OCI-M2 (cell line): Measurements from ENCODE around the gene CD46.

Experiments
- DNase-seq: peaks from one replicate; lab custom pipeline; 2025; ENCODE audit not compliant: unreplicated experiment; lab: John Stamatoyannopoulos, UW

CD46 gene

GRCh38 chr1:207813512-207813881 lies 61.6 kb downstream of the CD46 start:
- DNase-seq: no peak

- DNase-seq: no peak
Measured at GRCh38 chr1:207813946-207814345, 62.1 kb downstream of the CD46 start.

DNA sequence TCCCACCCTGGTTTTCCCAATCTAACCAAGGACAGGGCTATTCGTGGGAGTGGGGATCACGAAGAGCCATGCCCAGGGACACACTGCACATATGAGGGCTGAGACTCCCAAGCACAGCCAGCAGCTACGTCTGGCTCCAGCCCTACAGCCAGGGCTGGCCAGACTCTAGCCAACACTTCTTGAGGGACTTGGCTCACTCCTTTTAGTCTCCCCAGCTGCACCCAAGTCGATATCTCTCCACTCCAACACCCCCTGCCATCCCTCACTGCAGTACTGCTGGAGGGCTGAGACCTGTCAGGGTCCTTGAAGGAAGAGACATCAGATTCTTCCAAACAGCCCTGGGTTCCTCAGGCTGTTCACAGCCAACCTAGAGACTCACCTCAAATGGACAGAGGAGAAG lies 62.6 kb downstream of the CD46 start:
- DNase-seq: no peak

DNA sequence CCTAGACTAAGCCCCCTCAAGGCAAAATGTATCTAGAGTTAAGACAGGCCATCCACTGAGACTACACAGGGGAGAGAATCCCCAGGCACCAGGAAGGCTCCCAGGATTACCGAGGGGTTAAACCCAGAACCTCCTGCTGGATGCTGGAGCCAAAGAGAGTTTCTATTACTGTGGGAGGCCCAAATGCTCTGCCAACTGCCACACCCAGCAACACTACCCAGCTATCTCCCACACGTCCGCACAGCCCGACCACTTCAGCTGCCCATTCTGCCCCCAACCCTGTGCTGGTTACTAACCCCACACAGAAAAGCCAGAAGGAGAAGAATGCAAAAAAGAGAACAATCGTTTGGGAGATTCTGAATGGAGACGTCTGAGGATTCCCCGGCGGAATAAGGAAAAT lies 63.6 kb downstream of the CD46 start:
- DNase-seq: no peak

- no peak for DNase-seq
Measured at GRCh38 chr1:207815913-207816291, 64.0 kb downstream of the CD46 start.

DNA sequence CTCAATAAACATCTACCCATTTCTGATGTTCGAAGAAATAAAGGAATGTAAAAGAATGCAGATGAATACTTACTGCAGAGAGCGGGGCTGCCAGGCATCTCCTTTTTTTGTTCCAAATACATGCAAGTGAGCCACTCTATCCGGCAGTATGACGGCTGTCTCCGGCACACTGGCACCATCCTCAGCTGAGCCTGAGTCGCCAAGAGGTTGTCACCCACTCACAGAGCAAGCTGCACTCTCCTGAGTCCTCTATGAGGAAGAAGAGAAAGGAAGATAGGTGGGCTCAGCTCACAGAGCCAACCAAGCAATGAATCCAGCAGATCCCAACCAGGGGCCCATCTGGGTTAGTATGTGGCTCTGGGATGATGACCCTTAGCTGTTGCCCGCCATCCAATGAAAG lies 65.3 kb downstream of the CD46 start:
- no peak for DNase-seq

DNA sequence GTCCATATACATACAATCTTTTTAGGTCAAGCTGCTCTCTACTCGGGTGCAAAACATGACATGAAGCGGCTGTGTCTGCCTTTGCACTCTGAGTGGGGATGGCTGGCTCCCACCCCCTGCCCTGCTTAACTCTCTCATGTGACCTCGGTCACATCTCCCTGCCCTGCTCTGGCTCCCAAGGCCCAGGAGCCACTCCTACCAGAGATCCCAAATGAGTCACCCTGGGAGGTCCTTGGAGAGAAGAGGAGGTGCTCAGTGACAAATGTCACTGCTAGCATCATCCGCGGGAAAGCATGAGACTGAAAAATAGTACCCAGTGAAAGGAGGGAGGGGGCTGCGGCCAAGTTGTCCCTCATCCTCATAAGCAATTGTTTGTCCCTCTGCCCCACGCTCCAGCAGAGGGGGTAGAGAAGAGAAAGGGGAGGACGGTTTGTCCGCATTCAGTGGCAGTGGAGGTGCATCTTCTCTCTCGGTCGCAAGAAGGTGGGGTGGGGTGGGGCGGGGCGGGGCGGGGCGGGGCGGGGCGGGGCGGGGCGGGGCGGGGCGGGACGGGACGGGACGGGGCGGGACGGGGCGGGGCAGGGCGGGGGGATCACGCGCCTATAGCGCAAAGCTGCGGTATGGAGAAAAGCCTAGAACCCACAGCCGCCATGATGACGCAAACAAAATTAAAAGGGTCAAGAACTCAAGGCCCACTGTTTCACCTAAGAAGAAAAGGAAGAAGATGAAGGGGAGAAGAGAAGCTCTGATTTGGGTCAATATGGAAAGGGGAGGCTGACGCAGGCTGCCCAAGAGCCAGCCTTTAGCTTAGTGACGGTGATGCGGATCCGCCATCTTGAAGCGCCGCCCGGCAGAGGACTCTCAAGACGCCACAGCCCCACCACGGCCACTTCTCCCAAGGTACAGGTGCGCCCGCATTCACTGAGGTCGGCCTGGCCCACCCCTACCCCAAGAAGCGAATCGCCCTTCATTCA lies 66.2 kb downstream of the CD46 start:
- no peak for DNase-seq

GRCh38 chr1:207818971-207819451 lies 67.2 kb downstream of the CD46 start:
- DNase-seq: no peak

DNA sequence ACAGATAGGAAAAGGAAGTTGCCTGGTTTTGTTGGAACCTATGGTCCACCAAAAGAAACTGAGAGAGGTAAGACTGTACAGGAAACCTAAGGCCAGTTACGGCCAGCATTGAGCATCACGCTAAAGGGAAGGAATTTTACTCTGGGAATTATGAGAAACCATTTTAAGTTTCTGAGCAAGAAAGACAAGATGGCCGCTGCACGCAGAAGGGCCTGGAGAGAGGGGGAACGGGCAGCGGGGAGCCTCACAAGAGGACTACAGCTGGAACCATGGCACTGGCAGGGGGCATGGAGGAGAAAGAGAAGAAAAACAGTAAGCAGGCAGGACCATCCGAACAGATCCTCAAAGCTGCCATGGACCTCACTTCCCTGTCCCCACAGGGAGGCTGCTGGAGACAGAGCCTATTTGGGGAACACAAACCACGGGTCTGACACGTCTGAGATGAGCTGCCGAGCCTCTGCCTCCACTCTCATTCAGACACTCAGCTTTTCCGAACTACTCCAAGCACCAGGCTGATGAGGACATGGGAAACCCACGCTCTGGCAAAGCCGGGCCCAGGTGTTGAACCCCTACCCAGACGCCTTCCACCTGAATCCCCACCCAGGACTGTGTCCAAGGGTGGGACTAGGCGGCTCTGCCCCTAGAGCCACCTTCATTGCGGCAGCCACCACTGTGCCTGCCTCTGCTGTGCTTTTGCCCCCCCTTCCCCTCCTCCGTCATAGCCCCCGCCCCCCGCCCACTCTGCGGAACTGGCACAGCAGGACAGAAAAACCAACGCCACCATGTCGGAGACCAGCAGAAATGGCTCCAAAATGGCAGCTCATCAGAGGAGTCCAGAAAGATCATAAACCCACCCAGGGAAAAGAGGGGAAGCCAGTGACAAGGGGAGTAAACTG lies 69.0 kb downstream of the CD46 start:
- DNase-seq: no peak

DNA sequence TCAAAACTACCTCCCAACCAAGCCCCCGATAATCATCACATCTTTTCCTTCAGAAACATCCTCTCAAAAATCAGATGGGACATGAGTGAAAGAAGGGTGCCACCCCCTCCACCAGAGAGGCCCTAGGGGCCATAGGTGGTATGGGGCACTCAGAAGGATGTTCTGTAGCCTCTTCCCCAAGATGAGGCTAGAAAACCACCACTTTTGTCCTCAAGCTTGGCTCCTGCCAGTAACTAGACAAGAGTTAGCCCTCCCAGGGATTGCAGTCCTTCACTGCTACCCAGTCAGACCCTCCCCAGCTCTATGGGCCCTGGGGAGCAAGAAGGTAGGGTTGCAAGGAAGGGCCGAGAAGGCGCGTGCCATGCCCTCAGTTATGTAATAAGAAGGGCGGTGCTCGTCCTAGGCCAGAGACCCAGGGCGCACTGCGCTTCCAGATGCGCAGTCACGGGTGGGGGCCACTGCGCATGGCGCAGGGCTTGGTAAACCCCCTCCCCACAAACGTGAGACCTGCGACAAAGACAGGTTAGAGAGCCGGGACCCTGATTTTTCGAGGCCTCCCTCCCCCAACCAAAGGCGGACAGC lies 69.7 kb downstream of the CD46 start:
- DNase-seq: no peak

DNA sequence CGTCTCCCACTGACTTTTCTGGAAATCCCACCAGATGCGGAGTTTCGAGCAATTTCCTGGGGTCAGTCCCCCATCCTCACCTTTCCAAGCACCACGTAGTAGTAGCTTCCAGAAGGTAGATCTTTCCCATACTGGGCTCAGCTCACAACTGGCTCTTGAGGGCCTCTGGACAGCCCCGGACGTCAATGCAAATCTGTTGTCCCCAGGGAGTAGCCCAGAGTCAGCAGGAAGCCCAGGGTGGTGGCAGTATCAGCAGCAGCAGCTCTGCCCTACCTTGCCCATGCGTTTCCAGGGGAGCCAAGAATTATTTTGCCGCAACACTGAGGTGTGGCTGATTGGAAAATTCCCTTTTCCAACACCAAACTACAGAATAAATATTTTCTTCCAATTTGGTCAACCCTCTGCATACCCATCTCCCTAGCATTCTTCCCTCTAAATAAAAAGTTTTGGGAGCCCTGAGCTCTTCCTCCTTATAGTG lies 70.3 kb downstream of the CD46 start:
- DNase-seq: no peak

DNA sequence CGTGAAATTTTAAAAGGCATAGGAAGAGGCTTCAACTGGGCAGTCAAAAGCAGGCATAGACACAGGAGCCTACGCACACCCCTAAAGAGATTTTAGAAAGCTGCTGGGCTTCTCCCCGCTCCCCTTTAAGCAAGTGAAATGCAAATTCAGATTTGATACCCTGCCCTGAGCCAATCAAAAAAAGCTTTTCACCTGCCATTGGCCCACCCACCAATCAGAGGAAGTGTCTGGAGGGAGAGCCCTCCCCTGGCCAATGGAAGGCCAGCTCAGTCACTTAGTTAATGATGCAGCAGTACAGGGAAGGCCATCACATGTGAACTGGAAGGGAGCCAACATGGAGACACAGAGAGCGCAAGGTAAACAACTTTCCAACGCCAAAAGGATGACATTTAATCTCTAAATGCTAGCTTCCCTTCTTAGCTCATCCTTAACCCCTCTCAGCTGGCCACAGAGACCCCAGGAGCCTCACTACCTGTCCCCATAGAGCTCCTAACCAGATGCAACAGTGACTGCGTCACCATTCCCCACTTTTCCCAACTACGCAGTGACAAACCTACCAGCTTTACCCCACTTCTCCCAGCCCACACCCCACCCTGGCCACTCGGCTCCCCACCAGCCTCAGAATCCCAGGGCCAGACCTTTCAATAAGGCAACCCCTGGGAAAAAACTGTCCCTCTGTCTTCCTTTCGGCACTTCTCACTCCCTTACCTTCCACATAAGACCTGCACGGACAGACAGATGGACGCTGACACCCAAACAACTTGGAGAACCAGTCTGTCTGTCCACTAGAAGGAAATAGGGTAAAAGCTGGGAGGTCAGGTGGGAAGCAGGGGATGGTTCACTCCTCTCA lies 71.0 kb downstream of the CD46 start:
- no peak for DNase-seq

DNA sequence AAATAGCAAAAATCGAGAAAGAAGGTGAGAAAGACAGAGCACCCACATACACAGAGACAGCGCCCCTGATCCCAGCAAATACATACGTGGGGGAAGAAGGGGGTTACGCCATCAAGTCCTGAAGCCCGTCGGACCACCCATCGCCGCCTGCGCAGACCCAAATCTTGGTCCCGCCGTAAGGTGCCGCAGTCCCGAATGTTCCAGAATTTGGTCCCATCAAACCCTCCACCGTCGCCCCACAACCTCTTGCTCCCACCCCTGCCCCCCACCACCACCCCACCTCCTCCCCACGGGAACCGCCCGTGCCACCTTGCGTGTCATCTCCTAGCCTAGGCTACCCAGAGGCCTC lies 71.7 kb downstream of the CD46 start:
- no peak for DNase-seq

DNA sequence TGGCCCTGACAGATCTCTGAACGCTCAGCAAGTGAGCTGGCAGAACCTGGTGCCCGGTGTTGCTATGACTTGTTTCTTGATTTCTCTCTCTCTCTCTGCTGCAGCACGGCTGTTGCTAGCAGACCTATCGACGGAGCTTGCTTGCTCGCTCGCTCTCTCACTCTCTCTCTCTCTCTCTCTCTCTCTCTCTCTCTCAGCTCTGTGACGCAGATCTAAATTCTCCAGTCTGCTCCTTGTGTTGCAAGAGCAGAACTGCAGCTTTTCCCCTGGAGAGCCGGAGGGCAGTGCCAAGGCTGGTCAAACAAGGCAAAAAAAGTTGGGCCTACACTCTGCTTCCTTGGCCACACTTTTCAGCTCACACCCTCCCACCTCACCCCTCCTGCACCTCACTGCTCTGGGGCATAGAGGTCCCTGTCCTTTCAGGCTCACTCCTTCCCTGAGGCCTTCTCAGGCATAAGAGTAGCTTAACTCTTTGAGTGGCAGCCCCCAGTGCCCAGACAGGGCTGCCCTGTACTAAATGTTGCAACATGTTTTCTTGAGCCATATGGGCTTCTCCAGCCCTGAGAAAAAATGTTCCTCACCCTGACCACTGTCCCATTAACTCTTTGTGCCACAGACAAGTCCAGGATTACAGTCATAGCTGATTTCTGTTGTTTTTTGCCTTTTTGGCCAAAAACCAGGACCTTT lies 72.2 kb downstream of the CD46 start:
- DNase-seq: no peak

DNA sequence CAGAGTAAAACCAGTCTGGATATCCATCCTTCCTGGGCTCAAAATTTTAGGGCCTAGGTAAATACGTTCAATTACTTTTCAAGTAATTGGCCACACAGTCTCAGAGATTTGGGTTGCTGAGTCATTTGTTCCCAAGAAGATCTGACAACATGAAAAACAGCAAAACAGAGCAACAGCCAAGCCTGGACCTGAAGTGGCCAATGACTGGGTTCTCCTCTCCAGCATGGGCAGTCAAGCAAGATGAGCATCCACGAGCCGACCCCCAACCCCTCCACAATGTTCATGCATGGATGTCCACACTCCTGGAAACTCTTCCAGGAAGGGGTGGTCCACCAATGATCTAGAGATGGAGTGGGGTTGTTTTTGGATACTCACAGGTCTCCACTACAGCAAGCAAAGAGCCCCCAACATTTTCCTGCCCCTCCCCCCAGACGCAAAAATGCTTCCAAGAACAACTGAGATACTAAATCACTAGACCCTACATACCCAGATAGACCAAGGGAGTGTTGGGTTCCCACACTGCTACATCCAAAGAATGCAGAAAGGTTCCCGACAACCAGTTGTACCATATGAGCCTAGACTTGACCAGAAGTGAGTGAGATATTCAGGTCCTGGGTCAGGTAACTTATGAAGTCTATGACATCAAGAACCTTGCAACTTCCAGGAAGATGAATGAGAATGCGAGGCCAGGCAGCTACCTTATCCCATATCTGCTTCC lies 73.0 kb downstream of the CD46 start:
- DNase-seq: no peak

GRCh38 chr1:207825409-207825695 lies 73.5 kb downstream of the CD46 start:
- DNase-seq: no peak

DNA sequence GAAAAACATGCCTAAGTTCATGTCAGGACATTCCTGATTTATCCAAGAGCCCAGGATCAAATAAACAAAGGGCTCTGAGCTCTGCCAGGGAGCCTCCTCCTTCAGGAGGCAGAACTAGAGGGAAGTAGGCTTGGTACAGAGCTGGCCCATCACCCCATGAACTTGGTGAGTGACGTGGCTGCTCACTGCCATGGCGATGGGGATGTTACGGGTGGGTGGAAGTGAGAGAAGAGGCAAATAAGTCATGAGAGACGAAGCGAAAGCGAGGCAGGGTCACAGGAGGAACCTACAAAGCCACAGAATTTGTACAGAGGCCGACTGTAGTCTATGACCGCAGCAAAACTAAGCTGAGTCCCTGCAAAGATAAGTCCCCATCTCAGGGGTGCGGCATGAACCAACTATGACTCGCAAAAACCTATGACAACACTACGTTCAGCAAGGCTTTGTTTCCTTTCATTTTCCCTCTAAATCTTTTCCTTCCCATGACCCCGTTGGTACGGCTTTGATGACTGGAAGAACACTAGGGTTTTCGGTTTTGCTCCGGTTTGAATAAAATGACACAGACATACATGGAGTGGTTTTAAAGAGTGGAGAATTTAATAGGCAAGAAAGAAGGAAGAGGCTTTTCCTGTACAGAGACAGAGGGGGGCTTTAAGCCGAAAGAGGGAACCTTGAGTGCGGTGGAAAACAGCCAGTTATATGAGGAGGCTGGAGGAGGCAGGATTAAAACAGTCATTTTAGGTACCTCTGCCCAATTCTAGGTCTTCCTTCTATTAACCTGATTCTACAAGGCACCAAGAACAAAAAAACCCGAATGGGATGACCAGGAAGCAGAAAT lies 74.1 kb downstream of the CD46 start:
- DNase-seq: no peak

DNA sequence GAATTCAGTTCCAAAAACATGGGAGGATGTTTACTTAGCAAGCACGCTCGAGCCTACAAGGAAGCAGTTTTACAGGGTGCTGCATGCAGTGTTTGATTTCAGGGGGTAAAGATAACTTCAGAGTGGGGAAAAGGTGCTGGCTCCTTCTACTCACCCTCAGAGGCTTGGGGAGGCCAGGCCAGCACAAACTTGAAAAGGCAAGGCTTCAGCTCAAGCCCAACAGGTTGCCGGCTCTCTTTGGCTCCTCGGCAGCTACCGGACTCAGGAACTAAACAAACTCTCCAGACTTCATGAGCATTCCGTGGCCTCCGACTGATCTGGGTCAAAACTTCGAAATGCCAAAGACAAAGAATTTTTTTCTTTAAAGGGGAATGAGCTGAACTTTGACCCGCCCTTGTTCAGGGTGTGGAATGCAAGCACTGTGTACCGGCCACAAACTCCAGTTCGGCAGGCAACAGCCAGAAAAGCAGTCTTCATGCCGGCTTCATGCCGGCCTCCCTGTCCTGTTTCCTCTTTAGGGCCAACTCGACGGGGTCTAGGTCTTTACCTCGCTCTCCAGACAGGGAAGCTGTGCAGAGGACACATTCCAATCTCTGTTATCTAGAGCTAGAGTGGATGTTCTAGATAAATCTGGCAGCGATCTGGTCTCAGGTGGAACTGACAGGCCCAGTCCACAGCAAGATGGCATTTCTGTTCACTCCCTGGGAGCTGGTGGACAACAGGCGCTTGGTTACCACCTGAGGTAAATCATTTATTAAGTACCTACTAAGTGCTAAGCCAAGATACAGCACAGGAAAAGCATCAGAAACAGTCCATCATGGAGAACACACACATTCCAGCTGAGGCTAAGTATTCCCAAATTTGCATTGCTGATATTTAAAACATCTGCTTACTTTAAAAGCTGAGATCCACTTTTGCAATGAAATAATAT lies 75.0 kb downstream of the CD46 start:
- no peak for DNase-seq
